H9 (cell line): ENCODE data around the gene PIK3R4. TPM values are rescaled to one million over a fixed set of nuclear protein-coding genes. Genes with fewer than 3 reads are reported as not detected.
A peak's percentile ranks its signal among the peaks of the same experiment; 100 is the strongest.

Experiments used
- DNase-seq: peaks from one replicate; pipeline ENCODE4 v3.0.0-alpha.2; 2017
- H2AFZ ChIP-seq: one replicate; pipeline ENCODE4 v1.6.1; 2013; ENCODE audit warnings: mild to moderate bottlenecking, low read length, control low read depth, moderate library complexity
- H2AK5ac ChIP-seq: 2 replicates; pipeline ENCODE4 v1.6.1; 2013; ENCODE audit warnings: low read length, control low read depth, mixed read lengths; ENCODE audit not compliant: insufficient read length
- H2BK120ac ChIP-seq: one replicate; pipeline ENCODE4 v1.6.1; 2013; ENCODE audit warnings: low read depth, mild to moderate bottlenecking, low read length, control low read depth, inconsistent platforms; ENCODE audit not compliant: poor library complexity, severe bottlenecking
- H2BK12ac ChIP-seq: 2 replicates; pipeline ENCODE4 v1.6.1; 2013; ENCODE audit warnings: low read length, control low read depth, mixed read lengths, low read depth; ENCODE audit not compliant: insufficient read length
- H2BK15ac ChIP-seq: 2 replicates; pipeline ENCODE4 v1.6.1; 2013; ENCODE audit warnings: low read depth, low read length, control low read depth
- H2BK20ac ChIP-seq: one replicate; pipeline ENCODE4 v1.6.1; 2013; ENCODE audit warnings: low read depth, mild to moderate bottlenecking, low read length, control low read depth, inconsistent platforms; ENCODE audit not compliant: poor library complexity, severe bottlenecking
- H2BK5ac ChIP-seq: 2 replicates; pipeline ENCODE4 v1.6.1; 2013; ENCODE audit warnings: low read length, control low read depth, mixed read lengths; ENCODE audit not compliant: insufficient read length
- H3K14ac ChIP-seq: 2 replicates; pipeline ENCODE4 v1.6.1; 2013; ENCODE audit warnings: low read length, control low read depth; ENCODE audit not compliant: insufficient read depth
- H3K18ac ChIP-seq: 2 replicates; pipeline ENCODE4 v1.6.1; 2013; ENCODE audit warnings: low read depth, mild to moderate bottlenecking, mixed read lengths, low read length, control low read depth; ENCODE audit not compliant: insufficient read length
- H3K23ac ChIP-seq: 2 replicates; pipeline ENCODE4 v1.6.1; 2013; ENCODE audit warnings: low read length, control low read depth, mixed read lengths, low read depth; ENCODE audit not compliant: insufficient read length
- H3K23me2 ChIP-seq: 2 replicates; pipeline ENCODE4 v1.6.1; 2013; ENCODE audit warnings: low read depth, mild to moderate bottlenecking, mixed read lengths, low read length, control low read depth; ENCODE audit not compliant: insufficient read length, poor library complexity, severe bottlenecking
- H3K27ac ChIP-seq: 2 replicates; pipeline ENCODE4 v1.5.1; 2013; ENCODE audit warnings: low read length, control low read depth, mixed read lengths, low read depth; ENCODE audit not compliant: insufficient read length
- H3K27me3 ChIP-seq: 2 replicates; pipeline ENCODE4 v1.6.1; 2013; ENCODE audit warnings: low read length, control low read depth, inconsistent platforms; ENCODE audit not compliant: insufficient read depth
- H3K4ac ChIP-seq: 2 replicates; pipeline ENCODE4 v1.6.1; 2013; ENCODE audit warnings: low read depth, mild to moderate bottlenecking, control low read depth, inconsistent platforms, low read length, moderate library complexity
- H3K4me1 ChIP-seq: 2 replicates; pipeline ENCODE4 v1.6.1; 2013; ENCODE audit warnings: low read length, control low read depth, inconsistent platforms; ENCODE audit not compliant: insufficient read depth
- H3K4me2 ChIP-seq: 2 replicates; pipeline ENCODE4 v1.6.1; 2013; ENCODE audit warnings: low read length, control low read depth, mixed read lengths; ENCODE audit not compliant: insufficient read length, insufficient read depth
- H3K56ac ChIP-seq: 2 replicates; pipeline ENCODE4 v1.6.1; 2013; ENCODE audit warnings: low read depth, mild to moderate bottlenecking, mixed read lengths, low read length, control low read depth; ENCODE audit not compliant: insufficient read length
- H3K79me1 ChIP-seq: 2 replicates; pipeline ENCODE4 v1.6.1; 2013; ENCODE audit warnings: low read depth, mild to moderate bottlenecking, moderate library complexity, low read length, control low read depth, inconsistent platforms; ENCODE audit not compliant: insufficient read depth, poor library complexity, severe bottlenecking
- H3K79me2 ChIP-seq: 2 replicates; pipeline ENCODE4 v1.6.1; 2013; ENCODE audit warnings: low read length, control low read depth, inconsistent platforms; ENCODE audit not compliant: insufficient read depth
- H3K9ac ChIP-seq: 2 replicates; pipeline ENCODE4 v1.6.1; 2013; ENCODE audit warnings: low read length, control low read depth, mixed read lengths; ENCODE audit not compliant: insufficient read length; ENCODE audit errors: extremely low read depth
- H3K9me3 ChIP-seq: one replicate; pipeline ENCODE4 v1.6.1; 2013; ENCODE audit warnings: low read depth, low read length, inconsistent platforms; ENCODE audit not compliant: control insufficient read depth
- H3T11ph ChIP-seq: one replicate; pipeline ENCODE4 v1.6.1; 2013; ENCODE audit warnings: mild to moderate bottlenecking, low read length, control low read depth, inconsistent platforms
- H4K20me1 ChIP-seq: one replicate; pipeline ENCODE4 v1.6.1; 2013; ENCODE audit not compliant: control insufficient read depth, insufficient read length, insufficient read depth
- H4K5ac ChIP-seq: 2 replicates; pipeline ENCODE4 v1.6.1; 2013; ENCODE audit warnings: low read depth, mild to moderate bottlenecking, mixed read lengths, low read length, control low read depth; ENCODE audit not compliant: insufficient read length
- H4K8ac ChIP-seq: replicated peaks from 2 replicates; pipeline ENCODE4 v1.6.1; 2013; ENCODE audit warnings: low read length, control low read depth, mixed read lengths, low read depth; ENCODE audit not compliant: insufficient read length
- H4K91ac ChIP-seq: 2 replicates; pipeline ENCODE4 v1.6.1; 2013; ENCODE audit warnings: low read depth, mild to moderate bottlenecking, moderate library complexity, mixed read lengths, low read length, control low read depth; ENCODE audit not compliant: insufficient read length
- H3K27ac Mint-ChIP-seq, 3 experiments: 2 replicates in 2 of 3; 3 replicates in 1 of 3; pipeline ENCODE4 v1.8.0; 2020 to 2021; ENCODE audit warnings: mixed read lengths in 3 of 3, mild to moderate bottlenecking in 1 of 3, moderate library complexity in 1 of 3
- H3K27me3 Mint-ChIP-seq: 2 replicates; pipeline ENCODE4 v1.8.0; 2021; ENCODE audit warnings: low read depth, mild to moderate bottlenecking, moderate library complexity, mixed read lengths
- H3K36me3 Mint-ChIP-seq, 3 experiments: 2 replicates in 2 of 3; 3 replicates in 1 of 3; pipeline ENCODE4 v1.8.0; 2020 to 2021; ENCODE audit warnings: low read depth in 3 of 3, mixed read lengths in 3 of 3; ENCODE audit not compliant: insufficient read depth in 1 of 3
- H3K4me1 Mint-ChIP-seq, 2 experiments: 2 replicates each; pipeline ENCODE4 v1.8.0; 2020; ENCODE audit warnings: mixed read lengths in 2 of 2
- H3K4me3 Mint-ChIP-seq, 2 experiments: 2 replicates in 1 of 2; 3 replicates in 1 of 2; pipeline ENCODE4 v1.8.0; 2020 to 2021; ENCODE audit warnings: mild to moderate bottlenecking in 2 of 2, mixed read lengths in 2 of 2, moderate library complexity in 1 of 2
- H3K9me3 Mint-ChIP-seq, 2 experiments: 2 replicates in 1 of 2; 3 replicates in 1 of 2; pipeline ENCODE4 v1.8.0; 2020; ENCODE audit warnings: mild to moderate bottlenecking in 2 of 2, mixed read lengths in 2 of 2, moderate library complexity in 1 of 2
- CTCF ChIP-seq: fragments of 200-600 bp; sonication (generic); conservative IDR thresholded peaks from 3 replicates; pipeline ENCODE4 v1.8.0; 2021; ENCODE audit warnings: antibody characterized with exemption, mild to moderate bottlenecking
- WGBS: extraction: QIAGEN DNeasy Blood & Tissue Kit; methylation state at CpG from one replicate; pipeline ENCODE4 v1.1.7; 2013; ENCODE audit warnings: missing lambda C conversion rate, low lambda C conversion rate, mixed read lengths; ENCODE audit not compliant: insufficient read length; ENCODE audit errors: extremely low coverage; 5-methylcytosine and 5-hydroxymethylcytosine counted together
- total RNA-seq: library from RNA; stranded (reverse); gene quantifications from 2 replicates; pipeline ENCODE4 v1.2.1, GENCODE V29; 2021

PIK3R4 gene
- total RNA-seq, 1 experiment from 2014 or later: 28.6 TPM

DNA sequence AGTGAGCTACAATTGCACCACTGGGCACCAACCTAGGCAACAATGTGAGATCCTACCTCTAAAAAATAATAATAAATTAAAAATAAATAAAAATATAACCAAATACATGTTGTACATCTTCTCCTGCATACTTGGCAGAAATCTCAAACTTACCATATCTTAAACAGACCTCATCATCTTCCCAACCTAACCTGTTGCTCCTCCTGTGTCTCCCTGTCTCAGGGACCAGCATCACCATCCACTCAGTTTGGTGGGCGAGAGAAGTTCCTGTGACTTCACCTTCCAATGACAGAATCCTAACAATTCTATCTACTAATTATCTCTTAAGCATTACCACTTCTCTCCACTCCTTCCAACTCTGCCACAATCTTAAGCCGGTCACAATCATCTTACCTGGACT, 3.3 kb downstream of the PIK3R4 start:
- no peak overlapping the region for H3K56ac ChIP-seq
- no peak overlapping the region for H3K23ac ChIP-seq
- H3K27me3 Mint-ChIP-seq: no peaks in the 10 kb centered on the region
- H2AFZ ChIP-seq: no peak overlapping the region
- no CpG with 5 or more reads among the region's 2 CpGs for WGBS
- H3K23me2 ChIP-seq: peaks cover 5% of the 10 kb centered on the region
- H3K9ac ChIP-seq: no peak overlapping the region
- no peak overlapping the region for H3K4ac ChIP-seq
- H3K27me3 ChIP-seq: no peaks in the 10 kb centered on the region
- no peaks in the 10 kb centered on the region for H3K9me3 ChIP-seq
- H3K4me1 ChIP-seq: no peaks in the 10 kb centered on the region
- peak overlapping the region in 1 of 2 experiments; percentile 25; a peak in 1 of 5 replicates for H3K4me3 Mint-ChIP-seq
- peak overlapping the region in 1 of 3 experiments; percentile 66; a peak in 3 of 7 replicates for H3K27ac Mint-ChIP-seq
- no peak overlapping the region for H3K14ac ChIP-seq
- H3K4me1 Mint-ChIP-seq: peaks cover 21 to 27% of the 10 kb centered on the region in 2 experiments
- DNase-seq: no peak
- H3K36me3 Mint-ChIP-seq: peaks cover 18 to 27% (median 26%) of the 10 kb centered on the region in 3 experiments; a peak in 6 of 7 replicates
- no peak overlapping the region for H4K91ac ChIP-seq
- H4K8ac ChIP-seq: no peak overlapping the region
- H2BK120ac ChIP-seq: no peak overlapping the region
- peaks cover 5% of the 10 kb centered on the region for H3K79me1 ChIP-seq
- no peak overlapping the region for H4K5ac ChIP-seq
- H2BK15ac ChIP-seq: no peak overlapping the region
- H2BK5ac ChIP-seq: no peak overlapping the region
- H2AK5ac ChIP-seq: no peak overlapping the region
- TF ChIP-seq CTCF: no peak
- no peak overlapping the region for H3K18ac ChIP-seq
- H3K79me2 ChIP-seq: peaks cover 21% of the 10 kb centered on the region; the same call in 1 of the 2 replicates
- H4K20me1 ChIP-seq: no peaks in the 10 kb centered on the region
- H3K4me2 ChIP-seq: peak overlapping the region; percentile 10
- no peaks in the 10 kb centered on the region for H3K9me3 Mint-ChIP-seq
- H3K27ac ChIP-seq: no peak overlapping the region
- no peak overlapping the region for H2BK20ac ChIP-seq
- H3T11ph ChIP-seq: no peak overlapping the region
- H2BK12ac ChIP-seq: no peak overlapping the region
